GM23248 (cell line): ENCODE measurements around the gene NPAS3. TPM values are rescaled to one million over a fixed set of nuclear protein-coding genes. Genes with fewer than 3 reads are reported as not detected.

Experiments
- DNase-seq: peaks from one replicate; pipeline ENCODE4 v3.0.0-alpha.2; 2015
- H2AFZ ChIP-seq: fragments of 200-600 bp; sonication (generic); 2 replicates; pipeline ENCODE4 v1.6.1; 2016; ENCODE audit warnings: antibody characterized with exemption
- H3F3A ChIP-seq: fragments of 200-600 bp; sonication (generic); 2 replicates; pipeline ENCODE4 v1.6.1; 2016; ENCODE audit warnings: mild to moderate bottlenecking, antibody characterized with exemption, mixed run types; ENCODE audit not compliant: insufficient read depth
- H3K27ac ChIP-seq: fragments of 200-600 bp; sonication (generic); 2 replicates; pipeline ENCODE4 v1.5.1; 2016; ENCODE audit warnings: mild to moderate bottlenecking
- H3K27me3 ChIP-seq: fragments of 200-600 bp; sonication (generic); replicated peaks from 2 replicates; pipeline ENCODE4 v1.6.1; 2016; ENCODE audit warnings: mild to moderate bottlenecking; ENCODE audit not compliant: insufficient read depth
- H3K36me3 ChIP-seq: fragments of 200-600 bp; sonication (generic); 2 replicates; pipeline ENCODE4 v1.6.1; 2016; ENCODE audit warnings: low read depth, mild to moderate bottlenecking
- H3K4me1 ChIP-seq: fragments of 200-600 bp; sonication (generic); 2 replicates; pipeline ENCODE4 v1.6.1; 2016; ENCODE audit warnings: mild to moderate bottlenecking; ENCODE audit not compliant: insufficient read depth
- H3K4me2 ChIP-seq: fragments of 200-600 bp; sonication (generic); one replicate; pipeline ENCODE4 v1.6.1; 2016; ENCODE audit warnings: mild to moderate bottlenecking; ENCODE audit not compliant: unreplicated experiment
- H3K4me3 ChIP-seq: fragments of 200-600 bp; sonication (generic); 2 replicates; pipeline ENCODE4 v1.5.1; 2016; ENCODE audit warnings: mild to moderate bottlenecking
- H3K79me2 ChIP-seq: fragments of 200-600 bp; sonication (generic); 2 replicates; pipeline ENCODE4 v1.6.1; 2016; ENCODE audit warnings: mild to moderate bottlenecking; ENCODE audit not compliant: insufficient read depth
- H3K9ac ChIP-seq: fragments of 200-600 bp; sonication (generic); 2 replicates; pipeline ENCODE4 v1.6.1; 2016; ENCODE audit warnings: mild to moderate bottlenecking
- H3K9me2 ChIP-seq: fragments of 200-600 bp; sonication (generic); 2 replicates; pipeline ENCODE4 v1.6.1; 2016; ENCODE audit warnings: mixed run types, mild to moderate bottlenecking, moderate library complexity; ENCODE audit not compliant: insufficient read depth
- H3K9me3 ChIP-seq: fragments of 200-600 bp; sonication (generic); one replicate; pipeline ENCODE4 v1.6.1; 2017; ENCODE audit warnings: low read depth
- H4K20me1 ChIP-seq: fragments of 200-600 bp; sonication (generic); 2 replicates; pipeline ENCODE4 v1.6.0; 2016; ENCODE audit not compliant: insufficient read depth
- EZH2 ChIP-seq: fragments of 200-600 bp; sonication (generic); IDR thresholded peaks from 2 replicates; pipeline ENCODE4 v1.6.1; 2018; ENCODE audit warnings: antibody characterized with exemption, mild to moderate bottlenecking; ENCODE audit not compliant: insufficient read depth, poor library complexity, severe bottlenecking
- EZH2phosphoT487 ChIP-seq: fragments of 200-600 bp; sonication (generic); IDR thresholded peaks from 2 replicates; pipeline ENCODE4 v1.6.1; 2018; ENCODE audit warnings: antibody characterized with exemption, moderate library complexity, mild to moderate bottlenecking, low read depth; ENCODE audit not compliant: insufficient read depth
- WGBS, 2 experiments: methylation state at CpG; one replicate each; pipeline ENCODE4 v1.1.6; 2015 to 2017; ENCODE audit warnings: low lambda C conversion rate in 2 of 2, low coverage in 1 of 2; ENCODE audit errors: missing lambda C conversion rate in 2 of 2; 5-methylcytosine and 5-hydroxymethylcytosine counted together
- in situ Hi-C: fragments of 300-500 bp; cut with MboI; formaldehyde crosslinking; loops from 2 replicates; pipeline ENCODE4 v1.15.0; 2020
- polyA plus RNA-seq: library from polyadenylated mRNA; unstranded; fragments of >200 nt; fragmentation: Nextera tagmentation; extraction: Ambion mirVana; gene quantifications from 2 replicates; pipeline ENCODE4 v1.2.1, GENCODE V29; 2016
- total RNA-seq: library from RNA; depleted of rRNA; stranded (reverse); fragments of >200 nt; shearing (Covaris generic); gene quantifications from 2 replicates; pipeline ENCODE4 v1.2.3, GENCODE V29; 2014

NPAS3 gene
- total and polyA plus RNA-seq, 2 experiments from 2014 or later = 0.65 TPM; not detected in 1

DNA sequence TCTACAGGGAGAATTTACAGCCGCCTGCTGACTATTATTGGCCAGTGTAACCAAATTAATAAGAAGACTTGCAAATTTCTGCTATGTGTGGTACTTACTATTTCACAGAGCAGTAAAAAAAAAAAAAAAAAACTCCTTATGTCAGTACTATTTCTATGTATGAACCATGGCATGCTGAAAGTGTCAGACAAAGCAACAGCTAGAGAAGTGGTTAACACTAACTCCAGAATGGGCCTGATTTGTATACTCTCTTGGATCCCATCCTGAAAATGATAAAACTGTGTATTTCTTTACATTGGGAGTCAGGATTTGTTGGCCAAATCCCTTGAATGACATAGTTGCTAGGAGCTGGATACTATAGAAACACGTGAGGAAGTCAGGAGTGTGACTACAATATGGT is 595.4 kb downstream of the NPAS3 start:
- TF ChIP-seq EZH2phosphoT487 = no peak
- TF ChIP-seq EZH2 = no peak
- Histone ChIP-seq H3K27ac (no peak overlapping the region), H3K27me3 (no peaks in the 10 kb centered on the region), H3K4me3 (no peak overlapping the region), H3K9me3 (no peaks in the 10 kb centered on the region), H3K9ac (no peak overlapping the region), H3F3A (no peaks in the 10 kb centered on the region), H3K4me1 (no peaks in the 10 kb centered on the region), H4K20me1 (no peaks in the 10 kb centered on the region), H3K4me2 (no peak overlapping the region), H3K36me3 (no peaks in the 10 kb centered on the region), H2AFZ (no peak overlapping the region), H3K9me2 (no peaks in the 10 kb centered on the region), H3K79me2 (no peaks in the 10 kb centered on the region)
- in situ Hi-C loops = no loop called here
- DNase-seq = no peak
- 87 to 88% methylated on average over 2 of the region's 2 CpGs for WGBS, 2 experiments

DNA sequence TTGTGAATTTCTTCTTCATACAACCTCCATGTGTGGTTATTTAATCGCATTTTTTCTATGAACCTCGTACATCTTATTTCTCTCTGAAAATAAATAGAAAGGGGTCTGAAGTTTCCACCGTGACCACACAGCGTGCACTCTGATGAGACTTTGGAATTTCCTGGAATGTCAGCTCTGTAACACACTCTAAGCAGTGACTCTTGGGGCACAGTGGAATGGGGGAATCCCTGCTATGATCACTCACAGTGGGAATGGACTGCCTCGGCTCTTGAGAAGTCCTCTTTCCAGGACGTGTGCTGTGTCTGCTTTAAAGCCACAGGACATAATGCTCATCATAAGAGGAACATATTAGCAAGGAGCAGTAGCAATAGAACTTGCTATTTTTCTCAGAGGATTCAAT is 596.0 kb downstream of the NPAS3 start:
- DNase-seq = no peak
- Histone ChIP-seq H3K9me2 (no peaks in the 10 kb centered on the region), H3K79me2 (no peaks in the 10 kb centered on the region), H3K4me2 (no peak overlapping the region), H4K20me1 (no peaks in the 10 kb centered on the region), H3K27ac (no peak overlapping the region), H3K4me1 (no peaks in the 10 kb centered on the region), H3K9ac (no peak overlapping the region), H3K36me3 (no peaks in the 10 kb centered on the region), H3K27me3 (no peaks in the 10 kb centered on the region), H3K4me3 (no peak overlapping the region), H3K9me3 (no peaks in the 10 kb centered on the region), H3F3A (no peaks in the 10 kb centered on the region), H2AFZ (no peak overlapping the region)
- no peak for TF ChIP-seq EZH2phosphoT487
- TF ChIP-seq EZH2 = no peak
- 89 to 93% methylated on average over 6 of the region's 6 CpGs for WGBS, 2 experiments
- in situ Hi-C loops = no loop called here

GRCh38 chr14:33539918-33540357 is 601.3 kb downstream of the NPAS3 start:
- no peaks in the 10 kb centered on the region for H3K27me3 ChIP-seq
- H3K4me1 ChIP-seq = 0 out of 2 replicates have a peak, but pooled peaks cover 3% of the 10 kb centered on the region
- in situ Hi-C loops = no loop called here
- no peak for DNase-seq
- H4K20me1 ChIP-seq = no peaks in the 10 kb centered on the region
- no peak overlapping the region for H3K4me2 ChIP-seq
- TF ChIP-seq EZH2 (no peak), EZH2phosphoT487 (no peak)
- WGBS, 2 experiments = 60 to 75% methylated on average over 3 of the region's 3 CpGs
- no peaks in the 10 kb centered on the region for H3K9me3 ChIP-seq
- H3K9me2 ChIP-seq = no peaks in the 10 kb centered on the region
- H2AFZ ChIP-seq = no peak overlapping the region; the same call in 1 of the 2 replicates
- no peak overlapping the region for H3K4me3 ChIP-seq
- H3K36me3 ChIP-seq = no peaks in the 10 kb centered on the region
- H3K27ac ChIP-seq = no peak overlapping the region
- H3K79me2 ChIP-seq = no peaks in the 10 kb centered on the region
- H3F3A ChIP-seq = no peaks in the 10 kb centered on the region
- no peak overlapping the region for H3K9ac ChIP-seq

- DNase-seq = no peak
- H3K4me2 ChIP-seq = no peak overlapping the region
- WGBS, 2 experiments = 96 to 98% methylated on average over 2 of the region's 2 CpGs
- 0 out of 2 replicates have a peak, but pooled peaks cover 3% of the 10 kb centered on the region for H3K4me1 ChIP-seq
- H3K9me3 ChIP-seq = no peaks in the 10 kb centered on the region
- no peaks in the 10 kb centered on the region for H3K79me2 ChIP-seq
- no peak overlapping the region for H3K27ac ChIP-seq
- no peak overlapping the region for H2AFZ ChIP-seq
- no peak overlapping the region for H3K9ac ChIP-seq
- H4K20me1 ChIP-seq = no peaks in the 10 kb centered on the region
- H3K4me3 ChIP-seq = no peak overlapping the region
- H3F3A ChIP-seq = no peaks in the 10 kb centered on the region
- no peaks in the 10 kb centered on the region for H3K9me2 ChIP-seq
- no peaks in the 10 kb centered on the region for H3K36me3 ChIP-seq
- no peaks in the 10 kb centered on the region for H3K27me3 ChIP-seq
- TF ChIP-seq EZH2phosphoT487 = no peak
- no peak for TF ChIP-seq EZH2
- in situ Hi-C loops = no loop called here
These were observed 602.5 kb downstream of the NPAS3 start for GRCh38 chr14:33541171-33541570.
